ENCODE measurements around the gene DDX6. TPM values are rescaled to one million over a fixed set of nuclear protein-coding genes. Genes with fewer than 3 reads are reported as not detected.

Gene DDX6
- total RNA-seq, 1 experiment from 2014 or later, result 59.4 TPM

DNA sequence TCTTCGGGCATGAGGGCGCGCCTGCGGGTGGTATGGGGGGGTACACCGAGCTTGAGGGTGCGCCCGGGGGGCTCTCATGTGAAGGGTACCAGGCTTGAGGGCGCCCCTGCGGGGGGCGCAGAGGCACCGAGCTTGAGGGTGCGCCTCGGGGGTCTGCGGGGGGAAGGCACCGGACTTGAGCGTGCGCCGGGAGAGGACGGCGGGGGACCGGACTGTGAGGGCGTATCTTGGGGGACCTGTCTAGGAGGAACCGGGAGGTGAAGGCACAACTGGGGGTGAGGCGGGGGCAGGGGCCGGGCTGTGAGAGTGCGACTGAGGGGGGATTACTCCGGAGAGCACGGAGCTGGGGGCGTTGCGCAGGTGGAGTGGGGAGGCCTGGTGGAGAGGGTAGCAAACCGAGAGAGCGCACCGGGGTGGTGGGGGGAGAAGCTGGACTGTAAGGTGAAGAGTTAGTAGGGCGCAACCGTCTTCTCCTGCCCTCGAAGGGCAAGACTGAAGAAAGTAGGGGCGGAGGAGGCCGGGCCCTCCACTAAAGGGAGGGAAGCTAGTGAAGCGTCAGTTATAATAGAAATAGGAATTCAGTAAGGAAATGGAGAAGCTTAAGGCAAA is 1.1 kb upstream of the DDX6 start:
- no TSS peak for BruUV-seq (replicated peaks)
- Histone ChIP-seq H4K20me1 (ENCODE audit: low read length) (peaks cover 22% of the 10 kb centered on the region), H3K9ac (ENCODE audit: low read length) (peak overlapping the region; percentile 99), H3K27ac (ENCODE audit: low read length) (peak overlapping the region; percentile 81; the same call in 1 of the 2 replicates), H3K4me2 (ENCODE audit: low read length) (peak overlapping the region; percentile 99), H3F3A (ENCODE audit: low read length, unreplicated experiment) (no peaks in the 10 kb centered on the region), H2AFZ (ENCODE audit: low read length) (peak overlapping the region; percentile 97), H3K36me3 (ENCODE audit: low read depth, low read length) (no peaks in the 10 kb centered on the region), H3K79me2 (ENCODE audit: low read length) (peaks cover 48% of the 10 kb centered on the region), H3K4me3 (ENCODE audit: low read length) (peak overlapping the region; percentile 88), H3K27me3 (ENCODE audit: low read length) (no peaks in the 10 kb centered on the region), H3K9me3 (ENCODE audit: low read length) (no peaks in the 10 kb centered on the region), H3K9me2 (replicated peaks; ENCODE audit: low read length) (no peaks in the 10 kb centered on the region), H3K4me1 (ENCODE audit: insufficient read depth, low read length) (peaks cover 23% of the 10 kb centered on the region)
- intact Hi-C loops (cut with micrococcal nuclease), result loop anchor here (1.0 to 2.0 kb wide), 2 partner anchors 101 to 136 kb away; no protein-coding TSS in a partner anchor
- no peak for TF ChIP-seq EZH2phosphoT487 (IDR thresholded peaks at IDR 0.05; ENCODE audit: borderline replicate concordance, low read length)
- TF ChIP-seq, protein P1, sequence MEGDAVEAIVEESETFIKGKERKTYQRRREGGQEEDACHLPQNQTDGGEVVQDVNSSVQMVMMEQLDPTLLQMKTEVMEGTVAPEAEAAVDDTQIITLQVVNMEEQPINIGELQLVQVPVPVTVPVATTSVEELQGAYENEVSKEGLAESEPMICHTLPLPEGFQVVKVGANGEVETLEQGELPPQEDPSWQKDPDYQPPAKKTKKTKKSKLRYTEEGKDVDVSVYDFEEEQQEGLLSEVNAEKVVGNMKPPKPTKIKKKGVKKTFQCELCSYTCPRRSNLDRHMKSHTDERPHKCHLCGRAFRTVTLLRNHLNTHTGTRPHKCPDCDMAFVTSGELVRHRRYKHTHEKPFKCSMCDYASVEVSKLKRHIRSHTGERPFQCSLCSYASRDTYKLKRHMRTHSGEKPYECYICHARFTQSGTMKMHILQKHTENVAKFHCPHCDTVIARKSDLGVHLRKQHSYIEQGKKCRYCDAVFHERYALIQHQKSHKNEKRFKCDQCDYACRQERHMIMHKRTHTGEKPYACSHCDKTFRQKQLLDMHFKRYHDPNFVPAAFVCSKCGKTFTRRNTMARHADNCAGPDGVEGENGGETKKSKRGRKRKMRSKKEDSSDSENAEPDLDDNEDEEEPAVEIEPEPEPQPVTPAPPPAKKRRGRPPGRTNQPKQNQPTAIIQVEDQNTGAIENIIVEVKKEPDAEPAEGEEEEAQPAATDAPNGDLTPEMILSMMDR (conservative IDR thresholded peaks at IDR 0.05; ENCODE audit: low read depth, low read length), result no peak
- TF ChIP-seq EZH2 (IDR thresholded peaks at IDR 0.05; ENCODE audit: low read length, unreplicated experiment), result no peak
- ATAC-seq, result peak; percentile 7
- ChIA-PET CTCF (no interaction called here), POLR2A (ENCODE audit: unreplicated experiment) (interaction anchor here (0.6 to 0.7 kb wide), 2 partner anchors 86 to 169 kb away, joined by 3 read pairs; no protein-coding TSS in a partner anchor)
- peak; percentile 12 for DNase-seq

DNA sequence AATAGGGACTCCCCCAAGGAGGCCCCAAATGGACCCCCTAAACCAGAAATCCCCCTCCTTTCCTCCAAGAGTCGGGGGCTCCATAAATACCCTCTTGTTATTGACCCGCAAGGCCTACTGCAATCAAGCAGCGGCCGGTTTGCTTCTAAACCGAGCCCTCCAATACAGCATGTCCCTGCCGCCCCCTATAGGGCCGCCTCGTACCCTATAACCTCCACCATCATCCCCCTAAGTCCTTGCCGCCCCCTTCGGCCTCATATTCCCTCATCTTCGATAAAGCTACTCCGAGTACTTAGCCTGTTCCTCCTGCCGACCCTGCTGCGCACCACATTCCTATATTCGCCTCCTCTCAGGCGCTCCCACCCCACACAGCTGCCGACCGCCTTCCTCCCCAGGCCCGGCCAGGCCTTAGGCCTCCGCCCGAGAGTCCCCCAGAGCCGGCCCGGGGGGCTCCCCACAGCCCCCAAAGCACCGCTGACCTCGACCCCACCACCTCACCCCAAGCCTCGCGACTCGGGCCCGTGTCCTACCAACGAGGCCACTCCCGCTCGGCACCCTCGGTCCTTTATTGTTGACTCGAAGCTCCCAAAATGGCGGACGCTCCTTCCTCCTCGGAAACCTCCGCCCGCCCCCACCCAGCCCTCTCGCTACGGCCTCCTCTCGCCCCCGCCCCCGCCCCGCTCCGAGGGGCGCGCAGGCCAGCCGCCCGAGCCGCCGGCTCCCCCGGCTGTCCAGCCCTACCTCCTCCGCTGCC is 430 bp downstream of the DDX6 start:
- ChIA-PET CTCF (interaction anchor here (0.6 to 0.9 kb wide), 2 partner anchors 101 to 109 kb away, joined by 3 to 6 read pairs; no protein-coding TSS in a partner anchor), POLR2A (ENCODE audit: unreplicated experiment) (interaction anchor here (0.5 to 0.7 kb wide), 7 partner anchors 26 to 638 kb away, joined by 3 to 17 read pairs (median 3); partner anchors contain the start of genes RPS25 and TRAPPC4)
- H3F3A ChIP-seq (ENCODE audit: low read length, unreplicated experiment), result peaks cover 13% of the 10 kb centered on the region
- no peaks in the 10 kb centered on the region for H3K9me2 ChIP-seq (replicated peaks; ENCODE audit: low read length)
- ATAC-seq (peak; percentile 23), DNase-seq (peak; percentile 44)
- peak overlapping the region; percentile 97 for H2AFZ ChIP-seq (ENCODE audit: low read length)
- no TSS peak for BruUV-seq (replicated peaks)
- TF ChIP-seq, protein P1 (conservative IDR thresholded peaks at IDR 0.05; ENCODE audit: low read depth, low read length), result peak; percentile 65
- no peak for TF ChIP-seq EZH2phosphoT487 (IDR thresholded peaks at IDR 0.05; ENCODE audit: borderline replicate concordance, low read length)
- H3K79me2 ChIP-seq (ENCODE audit: low read length), result peaks cover 64% of the 10 kb centered on the region
- H3K4me2 ChIP-seq (ENCODE audit: low read length), result peak overlapping the region; percentile 99
- intact Hi-C loops (cut with micrococcal nuclease), result loop anchor here (2.0 kb wide), 1 partner anchor 100 kb away; no protein-coding TSS in a partner anchor
- H3K9ac ChIP-seq (ENCODE audit: low read length), result peak overlapping the region; percentile 99
- peaks cover 6% of the 10 kb centered on the region; the same call in 1 of the 2 replicates for H3K36me3 ChIP-seq (ENCODE audit: low read depth, low read length)
- H3K9me3 ChIP-seq (ENCODE audit: low read length), result no peaks in the 10 kb centered on the region
- H3K27ac ChIP-seq (ENCODE audit: low read length), result peak overlapping the region; percentile 81
- peak overlapping the region; percentile 88 for H3K4me3 ChIP-seq (ENCODE audit: low read length)
- H3K4me1 ChIP-seq (ENCODE audit: insufficient read depth, low read length), result peaks cover 39% of the 10 kb centered on the region
- H3K27me3 ChIP-seq (ENCODE audit: low read length), result no peaks in the 10 kb centered on the region
- H4K20me1 ChIP-seq (ENCODE audit: low read length), result peaks cover 37% of the 10 kb centered on the region
